HEK293 (cell line): ENCODE measurements around the gene OR10G7.
"Not testable (repeated sequence)": the region's sequence is repeated elsewhere in the genome, so short reads cannot be mapped to it uniquely, and the experiment has no call there.

Source experiments
- CTCF ChIA-PET: fragments of 350-600 bp; formaldehyde crosslinking; extraction: SDS; loops from one replicate; lab custom pipeline; 2021; ENCODE audit warnings: antibody characterized with exemption; lab: Yijun Ruan, JAX
- POLR2A ChIA-PET: fragments of 300-600 bp; formaldehyde crosslinking; extraction: SDS; loops from one replicate; lab custom pipeline; 2020; ENCODE audit warnings: antibody characterized with exemption, inconsistent platforms; lab: Yijun Ruan, JAX
- H3K27ac ChIP-seq: fragments of 200-500 bp; sonication (Bioruptor generic); 2 replicates; pipeline ENCODE4 v1.5.1; 2014; ENCODE audit warnings: low read depth, low read length, control low read depth, inconsistent platforms; ENCODE audit errors: extremely low read depth
- H3K36me3 ChIP-seq, 2 experiments: fragments of 200-500 bp in 1 of 2; sonication (Bioruptor generic) in 1 of 2; 1 replicate in 1 of 2; 2 replicates in 1 of 2; pipeline ENCODE4 v1.5.1; 2014 to 2017; ENCODE audit warnings: inconsistent platforms in 2 of 2, low read length in 2 of 2; ENCODE audit not compliant: control insufficient read depth in 2 of 2, insufficient read depth in 1 of 2
- H3K4me1 ChIP-seq: fragments of 200-500 bp; sonication (Bioruptor generic); 2 replicates; pipeline ENCODE4 v1.5.1; 2014; ENCODE audit warnings: mild to moderate bottlenecking, low read length, inconsistent platforms; ENCODE audit not compliant: control insufficient read depth, insufficient read depth
- H3K4me3 ChIP-seq: 2 replicates; pipeline ENCODE4 v1.5.1; 2011; ENCODE audit warnings: low read depth, mild to moderate bottlenecking, control low read depth, low read length, moderate library complexity
- H3K9me3 ChIP-seq: fragments of 200-500 bp; sonication (Bioruptor generic); 2 replicates; pipeline ENCODE4 v1.5.1; 2014; ENCODE audit warnings: low read depth, low read length, inconsistent platforms; ENCODE audit not compliant: control insufficient read depth, insufficient read depth
- GLI4 ChIP-seq: fragments of 450-650 bp; formaldehyde crosslinking; IDR thresholded peaks from 2 replicates; pipeline ENCODE4 v1.5.1; 2016; ENCODE audit warnings: missing biosample characterization, missing genetic modification characterization
- KLF7 ChIP-seq: fragments of 450-650 bp; formaldehyde crosslinking; IDR thresholded peaks from 2 replicates; pipeline ENCODE4 v1.5.1; 2016; ENCODE audit warnings: missing biosample characterization, missing genetic modification characterization, borderline replicate concordance
- TRIM28 ChIP-seq: IDR thresholded peaks from 2 replicates; pipeline ENCODE4 v1.6.1; 2011; ENCODE audit warnings: low read length, control low read depth, borderline replicate concordance
- YY1 ChIP-seq: fragments of 450-650 bp; formaldehyde crosslinking; IDR thresholded peaks from 2 replicates; pipeline ENCODE4 v1.5.1; 2018; ENCODE audit warnings: missing biosample characterization, missing genetic modification characterization
- ZBTB1 ChIP-seq: fragments of 450-650 bp; formaldehyde crosslinking; IDR thresholded peaks from 2 replicates; pipeline ENCODE4 v1.5.1; 2016; ENCODE audit warnings: missing biosample characterization, missing genetic modification characterization
- ZFP41 ChIP-seq: fragments of 450-650 bp; formaldehyde crosslinking; IDR thresholded peaks from 2 replicates; pipeline ENCODE4 v1.5.1; 2016; ENCODE audit warnings: missing biosample characterization, missing genetic modification characterization, borderline replicate concordance
- ZNF114 ChIP-seq: fragments of 450-650 bp; formaldehyde crosslinking; IDR thresholded peaks from 2 replicates; pipeline ENCODE4 v1.5.0; 2017; ENCODE audit warnings: missing biosample characterization, missing genetic modification characterization
- ZNF132 ChIP-seq: fragments of 450-650 bp; formaldehyde crosslinking; IDR thresholded peaks from 2 replicates; pipeline ENCODE4 v1.5.1; 2017; ENCODE audit warnings: missing biosample characterization, missing genetic modification characterization, borderline replicate concordance
- ZNF654 ChIP-seq: fragments of 450-650 bp; formaldehyde crosslinking; IDR thresholded peaks from 2 replicates; pipeline ENCODE4 v1.5.1; 2016; ENCODE audit warnings: low read depth, missing biosample characterization, missing genetic modification characterization
- ZNF670 ChIP-seq: fragments of 450-650 bp; formaldehyde crosslinking; IDR thresholded peaks from 2 replicates; pipeline ENCODE4 v1.5.1; 2016; ENCODE audit warnings: missing biosample characterization, missing genetic modification characterization, low read depth
- ZNF701 ChIP-seq: fragments of 450-650 bp; formaldehyde crosslinking; IDR thresholded peaks from 2 replicates; pipeline ENCODE4 v1.5.1; 2016; ENCODE audit warnings: missing biosample characterization, missing genetic modification characterization
- ZNF747 ChIP-seq: fragments of 450-650 bp; formaldehyde crosslinking; IDR thresholded peaks from 2 replicates; pipeline ENCODE4 v1.5.1; 2016; ENCODE audit warnings: missing biosample characterization, missing genetic modification characterization
- ZSCAN16 ChIP-seq: fragments of 450-650 bp; formaldehyde crosslinking; IDR thresholded peaks from 2 replicates; pipeline ENCODE4 v1.5.1; 2016; ENCODE audit warnings: missing biosample characterization, missing genetic modification characterization
- TF ChIP-seq, protein P1 (sequence below): fragments of 450-650 bp; formaldehyde crosslinking; IDR thresholded peaks from 2 replicates; pipeline ENCODE4 v1.5.1; 2016; ENCODE audit warnings: missing biosample characterization, missing genetic modification characterization
- TF ChIP-seq, protein P2 (sequence below): fragments of 450-650 bp; formaldehyde crosslinking; IDR thresholded peaks from 2 replicates; pipeline ENCODE4 v1.5.1; 2016; ENCODE audit warnings: missing biosample characterization, missing genetic modification characterization
- TF ChIP-seq, protein P3 (sequence below): fragments of 450-650 bp; formaldehyde crosslinking; IDR thresholded peaks from 2 replicates; pipeline ENCODE4 v1.5.1; 2016; ENCODE audit warnings: missing biosample characterization, missing genetic modification characterization

Gene OR10G7

DNA sequence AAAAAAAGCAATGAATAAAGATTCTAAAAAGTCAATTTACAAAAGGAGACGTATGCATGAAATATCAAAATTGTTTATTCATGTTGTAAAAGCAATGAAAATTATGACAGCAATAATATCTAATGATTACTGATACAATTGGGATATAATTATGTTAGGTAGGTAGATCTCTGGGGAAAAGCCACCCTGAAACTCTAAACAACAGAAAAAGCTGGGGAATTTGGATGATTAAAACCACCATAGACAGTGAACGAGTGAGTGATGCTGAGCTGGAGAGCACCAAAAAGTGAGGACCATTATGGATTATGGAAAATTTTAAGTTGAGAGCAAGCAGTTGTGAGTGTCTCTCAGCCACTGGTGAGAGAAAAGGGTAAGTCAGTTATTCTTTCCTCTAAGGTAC, 14.6 kb downstream of the OR10G7 start, which contains the start of gene OR10G8:
OR10G8 (plus strand) TSS at position 301 of the 400 bp plus-strand sequence. CDS start 2,825 bp downstream, outside the sequence.
- POLR2A ChIA-PET, result no interaction called here
- Histone ChIP-seq H3K27ac (no peak within 1 kb of the TSS), H3K9me3 (no peaks in the 10 kb centered on the region), H3K36me3 (no peaks in the 10 kb centered on the region), H3K4me1 (no peaks in the 10 kb centered on the region), H3K4me3 (no peak within 1 kb of the TSS)
- no peak for TF ChIP-seq YY1 (tag by site-specific recombination)
- TF ChIP-seq ZFP41 (tag by site-specific recombination), result no peak
- TF ChIP-seq ZBTB1 (tag by site-specific recombination), result no peak
- no peak for TF ChIP-seq ZNF747
- TF ChIP-seq, protein P1, sequence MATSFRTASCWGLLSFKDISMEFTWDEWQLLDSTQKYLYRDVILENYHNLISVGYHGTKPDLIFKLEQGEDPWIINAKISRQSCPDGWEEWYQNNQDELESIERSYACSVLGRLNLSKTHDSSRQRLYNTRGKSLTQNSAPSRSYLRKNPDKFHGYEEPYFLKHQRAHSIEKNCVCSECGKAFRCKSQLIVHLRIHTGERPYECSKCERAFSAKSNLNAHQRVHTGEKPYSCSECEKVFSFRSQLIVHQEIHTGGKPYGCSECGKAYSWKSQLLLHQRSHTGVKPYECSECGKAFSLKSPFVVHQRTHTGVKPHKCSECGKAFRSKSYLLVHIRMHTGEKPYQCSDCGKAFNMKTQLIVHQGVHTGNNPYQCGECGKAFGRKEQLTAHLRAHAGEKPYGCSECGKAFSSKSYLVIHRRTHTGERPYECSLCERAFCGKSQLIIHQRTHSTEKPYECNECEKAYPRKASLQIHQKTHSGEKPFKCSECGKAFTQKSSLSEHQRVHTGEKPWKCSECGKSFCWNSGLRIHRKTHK (tag by site-specific recombination), result no peak
- no peak for TF ChIP-seq ZNF654
- TF ChIP-seq ZNF670 (tag by site-specific recombination), result no peak
- CTCF ChIA-PET, result no interaction called here

DNA sequence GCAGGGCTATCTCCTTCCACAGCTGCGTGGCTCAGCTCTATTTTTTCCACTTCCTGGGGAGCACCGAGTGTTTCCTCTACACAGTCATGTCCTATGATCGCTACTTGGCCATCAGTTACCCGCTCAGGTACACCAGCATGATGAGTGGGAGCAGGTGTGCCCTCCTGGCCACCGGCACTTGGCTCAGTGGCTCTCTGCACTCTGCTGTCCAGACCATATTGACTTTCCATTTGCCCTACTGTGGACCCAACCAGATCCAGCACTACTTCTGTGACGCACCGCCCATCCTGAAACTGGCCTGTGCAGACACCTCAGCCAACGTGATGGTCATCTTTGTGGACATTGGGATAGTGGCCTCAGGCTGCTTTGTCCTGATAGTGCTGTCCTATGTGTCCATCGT, 25.3 kb downstream of the OR10G7 start:
- H3K36me3 ChIP-seq, POLR2A ChIA-PET, H3K9me3 ChIP-seq, CTCF ChIA-PET, H3K4me1 ChIP-seq, H3K4me3 ChIP-seq, H3K27ac ChIP-seq: not testable (repeated sequence)

DNA sequence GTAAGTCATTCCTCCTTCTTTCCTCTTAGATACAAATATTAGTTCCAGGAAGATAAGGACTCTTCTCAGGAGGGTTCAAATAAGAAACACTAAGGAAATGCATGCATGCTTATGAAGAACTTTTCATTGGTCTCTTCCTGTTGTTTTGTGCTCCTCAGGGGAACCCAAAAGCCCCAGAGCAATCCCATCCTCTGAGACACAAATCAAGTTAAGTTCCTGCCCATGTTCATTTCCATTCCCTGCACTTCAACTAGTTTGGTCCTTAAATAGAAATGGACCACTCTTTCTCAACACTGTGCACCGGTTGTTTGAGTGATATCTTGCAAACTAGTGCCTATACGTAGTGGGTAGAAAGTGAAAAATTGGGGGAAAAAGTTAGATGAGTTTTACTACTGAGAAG, 28.4 kb downstream of the OR10G7 start, which contains the start of gene OR10G4:
OR10G4 (plus strand) TSS at position 301 of the 400 bp plus-strand sequence. CDS start 2,578 bp downstream, outside the sequence.
- no peak for TF ChIP-seq ZNF701
- no peak for TF ChIP-seq KLF7 (tag by site-specific recombination)
- TF ChIP-seq ZSCAN16 (tag by site-specific recombination), result no peak
- TF ChIP-seq ZNF114 (tag by site-specific recombination), result no peak
- TF ChIP-seq, protein P2, sequence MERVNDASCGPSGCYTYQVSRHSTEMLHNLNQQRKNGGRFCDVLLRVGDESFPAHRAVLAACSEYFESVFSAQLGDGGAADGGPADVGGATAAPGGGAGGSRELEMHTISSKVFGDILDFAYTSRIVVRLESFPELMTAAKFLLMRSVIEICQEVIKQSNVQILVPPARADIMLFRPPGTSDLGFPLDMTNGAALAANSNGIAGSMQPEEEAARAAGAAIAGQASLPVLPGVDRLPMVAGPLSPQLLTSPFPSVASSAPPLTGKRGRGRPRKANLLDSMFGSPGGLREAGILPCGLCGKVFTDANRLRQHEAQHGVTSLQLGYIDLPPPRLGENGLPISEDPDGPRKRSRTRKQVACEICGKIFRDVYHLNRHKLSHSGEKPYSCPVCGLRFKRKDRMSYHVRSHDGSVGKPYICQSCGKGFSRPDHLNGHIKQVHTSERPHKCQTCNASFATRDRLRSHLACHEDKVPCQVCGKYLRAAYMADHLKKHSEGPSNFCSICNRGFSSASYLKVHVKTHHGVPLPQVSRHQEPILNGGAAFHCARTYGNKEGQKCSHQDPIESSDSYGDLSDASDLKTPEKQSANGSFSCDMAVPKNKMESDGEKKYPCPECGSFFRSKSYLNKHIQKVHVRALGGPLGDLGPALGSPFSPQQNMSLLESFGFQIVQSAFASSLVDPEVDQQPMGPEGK, result no peak
- TF ChIP-seq, protein P3, sequence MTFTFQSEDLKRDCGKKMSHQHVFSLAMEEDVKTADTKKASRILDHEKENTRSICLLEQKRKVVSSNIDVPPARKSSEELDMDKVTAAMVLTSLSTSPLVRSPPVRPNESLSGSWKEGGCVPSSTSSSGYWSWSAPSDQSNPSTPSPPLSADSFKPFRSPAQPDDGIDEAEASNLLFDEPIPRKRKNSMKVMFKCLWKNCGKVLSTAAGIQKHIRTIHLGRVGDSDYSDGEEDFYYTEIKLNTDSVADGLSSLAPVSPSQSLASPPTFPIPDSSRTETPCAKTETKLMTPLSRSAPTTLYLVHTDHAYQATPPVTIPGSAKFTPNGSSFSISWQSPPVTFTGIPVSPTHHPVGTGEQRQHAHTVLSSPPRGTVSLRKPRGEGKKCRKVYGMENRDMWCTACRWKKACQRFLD (tag by site-specific recombination), result no peak
- no peak for TF ChIP-seq ZNF132
- Histone ChIP-seq H3K9me3 (no peaks in the 10 kb centered on the region), H3K4me3 (no peak within 1 kb of the TSS), H3K27ac (no peak within 1 kb of the TSS), H3K36me3 (no peaks in the 10 kb centered on the region), H3K4me1 (no peaks in the 10 kb centered on the region)
- CTCF ChIA-PET, result no interaction called here
- POLR2A ChIA-PET, result no interaction called here

DNA sequence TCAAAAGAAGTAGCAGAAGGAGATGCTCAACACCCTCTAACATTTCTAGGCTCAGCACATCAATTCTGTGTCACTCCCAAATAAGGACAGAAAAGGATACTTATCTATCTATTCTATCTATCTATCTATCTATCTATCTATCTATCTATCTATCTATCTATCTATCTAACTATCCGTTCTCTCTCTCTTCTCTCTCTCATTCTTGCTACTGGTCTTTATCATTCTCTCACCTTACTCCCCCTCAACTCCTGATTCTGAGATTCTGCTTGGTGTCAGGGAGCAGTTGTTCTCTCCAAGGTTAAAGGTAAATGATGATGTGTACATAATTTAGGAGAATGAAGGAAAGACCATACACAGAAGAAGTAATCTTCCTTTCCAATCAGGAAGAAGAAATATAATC, 46.0 kb downstream of the OR10G7 start, which contains the start of gene OR10G6:
OR10G6 (minus strand) TSS at position 43 of the 400 bp plus-strand sequence; CDS start at position 43, 0 bp downstream.
- ChIA-PET POLR2A (no interaction called here), CTCF (interaction anchor here (0.6 kb wide), 1 partner anchor 886 kb away, joined by 3 read pairs; no protein-coding TSS in a partner anchor)
- no peak within 1 kb of the TSS for H3K27ac ChIP-seq
- H3K9me3 ChIP-seq, result no peaks in the 10 kb centered on the region
- H3K4me3 ChIP-seq, result no peak within 1 kb of the TSS
- no peaks in the 10 kb centered on the region for H3K36me3 ChIP-seq
- TF ChIP-seq GLI4 (tag by site-specific recombination) (no peak), TRIM28 (no peak)
- H3K4me1 ChIP-seq, result no peaks in the 10 kb centered on the region
